Stimulated activated CD4-positive, alpha-beta T cell treated with anti-CD3 and anti-CD28 coated beads, TNF-alpha, amount 100 ng/mL, for 4 hours (primary cell): ENCODE measurements around the gene AMHR2.
"Not testable (repeated sequence)": the region's sequence is repeated elsewhere in the genome, so short reads cannot be mapped to it uniquely, and the experiment has no call there.

Source experiments
- DNase-seq, 3 experiments: peaks; one replicate each; pipeline ENCODE4 v3.0.0-alpha.2; 2020; ENCODE audit warnings: low read depth in 3 of 3

The AMHR2 gene

DNA sequence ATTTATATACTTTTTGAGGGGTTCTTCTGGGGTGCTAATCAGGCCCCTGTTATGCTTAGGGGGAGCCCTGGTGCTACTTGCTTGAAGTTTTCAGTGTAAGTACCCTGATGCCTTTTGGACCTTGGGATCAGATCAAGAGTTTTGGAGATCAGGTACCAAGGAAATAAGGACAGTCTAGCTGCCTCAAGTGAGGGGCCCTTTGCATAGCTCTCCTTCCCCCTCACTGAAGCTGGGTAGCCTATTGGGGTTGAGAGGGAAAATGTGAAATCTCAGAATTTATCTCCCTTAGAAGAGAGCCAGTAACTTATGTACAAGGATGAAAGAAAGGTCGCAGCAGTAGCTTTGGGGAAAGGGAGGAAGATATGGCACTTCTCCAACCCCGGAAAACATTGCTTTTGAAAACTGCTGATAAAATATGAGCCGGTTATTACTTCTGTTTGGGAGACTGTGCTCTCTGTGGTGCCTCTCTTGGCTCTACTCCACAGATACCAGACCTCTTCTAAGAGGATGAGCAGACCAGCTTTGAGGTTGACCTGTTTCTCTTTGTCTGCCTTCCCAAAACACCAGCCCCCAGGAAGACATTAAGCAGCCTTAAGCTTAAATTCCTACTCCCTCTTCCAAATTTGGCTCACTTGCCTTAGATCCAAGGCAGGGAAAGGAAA lies 8.8 kb upstream of the AMHR2 start:
- no peak for DNase-seq

DNA sequence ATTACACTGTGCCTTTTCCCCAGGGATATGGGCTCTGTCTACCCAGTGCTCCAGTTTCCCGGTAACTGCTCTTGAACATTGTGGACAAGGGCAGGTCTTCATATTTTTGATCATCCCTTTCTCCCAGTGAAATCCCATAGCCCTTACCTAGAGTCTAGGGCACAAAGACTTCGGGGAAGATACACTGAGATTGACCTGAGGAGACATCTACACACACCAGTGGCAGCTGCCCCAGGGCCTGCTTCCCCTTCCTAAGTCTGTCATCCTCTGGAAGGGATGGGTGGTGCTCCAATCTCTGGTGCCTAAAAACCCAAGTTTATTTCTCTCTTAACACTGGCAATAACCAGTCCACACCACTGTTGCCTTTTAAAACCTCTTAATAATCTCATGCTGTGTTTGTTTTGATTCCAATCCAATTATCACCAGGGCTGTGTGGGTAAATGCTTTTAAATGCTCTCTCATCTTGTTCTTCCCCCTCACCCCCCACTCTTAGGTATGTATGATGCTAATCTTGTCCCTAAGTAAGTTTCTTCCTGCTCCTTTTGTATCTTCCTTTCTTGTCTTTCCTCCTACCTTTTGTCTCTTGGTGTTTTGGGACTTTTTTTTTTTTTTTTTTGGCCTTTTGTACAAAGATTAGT lies 7.8 kb upstream of the AMHR2 start:
- not testable (repeated sequence) for DNase-seq

DNA sequence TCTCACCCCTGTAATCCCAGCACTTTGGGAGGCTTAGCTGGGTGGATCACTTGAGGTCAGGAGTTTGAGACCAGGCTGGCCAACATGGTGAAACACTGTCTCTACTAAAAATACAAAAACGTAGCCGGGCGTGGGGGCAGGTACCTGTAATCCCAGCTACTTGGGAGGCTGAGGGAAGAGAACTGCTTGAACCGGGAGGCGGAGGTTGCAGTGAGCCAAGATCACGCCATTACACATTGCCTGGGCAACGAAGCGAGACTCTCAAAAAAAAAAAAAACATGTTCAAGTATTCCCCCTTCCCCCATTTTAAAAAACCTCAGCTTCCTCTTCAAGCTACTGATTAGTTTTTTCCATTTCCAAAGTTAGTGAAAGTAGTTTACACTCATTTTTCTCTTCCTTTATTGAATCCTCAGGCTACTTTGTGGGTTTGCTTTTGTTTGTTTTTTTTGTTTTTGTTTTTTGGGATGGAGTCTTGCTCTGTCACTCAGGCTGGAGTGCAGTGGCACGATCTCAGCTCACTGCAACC lies 6.3 kb upstream of the AMHR2 start:
- DNase-seq, result not testable (repeated sequence)

DNA sequence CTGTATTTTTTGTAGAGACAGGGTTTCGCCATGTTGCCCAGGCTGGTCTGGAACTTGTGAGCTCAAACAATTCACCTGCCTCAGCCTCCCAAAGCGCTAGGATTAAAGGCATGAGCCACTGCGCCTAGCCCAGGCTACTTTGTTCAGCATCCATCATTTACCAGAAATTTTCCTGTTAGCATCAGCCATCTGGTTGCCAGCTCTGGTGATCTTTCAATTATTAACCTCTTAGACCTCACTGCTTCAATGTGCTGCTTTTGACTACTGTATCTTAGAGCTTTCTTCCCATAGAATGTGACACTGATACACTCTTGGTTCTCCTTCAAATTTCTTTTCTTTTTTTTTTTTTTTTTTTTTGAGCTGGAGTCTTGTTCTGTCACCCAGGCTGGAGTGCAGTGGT lies 5.4 kb upstream of the AMHR2 start:
- no peak for DNase-seq

DNA sequence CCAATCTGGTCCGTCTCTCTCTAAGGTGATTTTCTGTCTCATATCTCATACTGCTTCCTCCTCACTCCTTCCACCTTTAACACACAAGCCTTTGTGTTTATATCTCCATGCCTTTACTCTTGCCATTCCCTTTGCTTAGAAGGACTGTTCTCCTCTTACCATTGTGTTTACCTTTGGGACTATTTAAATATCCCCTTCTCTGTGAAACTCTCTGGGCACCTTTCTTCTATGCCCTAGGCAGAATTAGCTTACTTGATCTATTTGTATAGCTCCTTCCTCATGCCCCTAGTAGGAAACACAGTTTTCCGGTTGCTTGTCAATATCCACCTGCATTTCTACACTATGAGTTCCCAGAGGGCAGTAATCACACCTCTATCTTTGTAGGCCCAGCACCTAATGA lies 3.9 kb upstream of the AMHR2 start:
- no peak for DNase-seq

DNA sequence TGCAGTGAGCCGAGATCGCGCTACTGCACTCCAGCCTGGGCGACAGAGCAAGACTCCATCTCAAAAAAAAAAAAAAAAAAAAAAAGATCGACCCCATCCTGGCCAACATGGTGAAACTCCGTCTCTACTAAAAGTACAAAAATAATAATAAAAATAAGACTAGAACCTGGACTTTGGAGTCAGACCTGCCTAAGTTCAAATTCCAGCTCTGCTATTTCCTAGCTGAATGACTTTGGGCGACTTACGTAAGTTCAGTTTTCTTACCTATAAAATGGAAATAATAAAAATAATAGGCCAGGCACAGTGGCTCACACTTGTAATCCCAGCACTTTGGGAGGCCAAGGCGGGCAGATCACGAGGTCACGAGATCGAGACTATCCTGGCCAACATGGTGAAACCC lies 1.4 kb upstream of the AMHR2 start:
- DNase-seq, result not testable (repeated sequence)

DNA sequence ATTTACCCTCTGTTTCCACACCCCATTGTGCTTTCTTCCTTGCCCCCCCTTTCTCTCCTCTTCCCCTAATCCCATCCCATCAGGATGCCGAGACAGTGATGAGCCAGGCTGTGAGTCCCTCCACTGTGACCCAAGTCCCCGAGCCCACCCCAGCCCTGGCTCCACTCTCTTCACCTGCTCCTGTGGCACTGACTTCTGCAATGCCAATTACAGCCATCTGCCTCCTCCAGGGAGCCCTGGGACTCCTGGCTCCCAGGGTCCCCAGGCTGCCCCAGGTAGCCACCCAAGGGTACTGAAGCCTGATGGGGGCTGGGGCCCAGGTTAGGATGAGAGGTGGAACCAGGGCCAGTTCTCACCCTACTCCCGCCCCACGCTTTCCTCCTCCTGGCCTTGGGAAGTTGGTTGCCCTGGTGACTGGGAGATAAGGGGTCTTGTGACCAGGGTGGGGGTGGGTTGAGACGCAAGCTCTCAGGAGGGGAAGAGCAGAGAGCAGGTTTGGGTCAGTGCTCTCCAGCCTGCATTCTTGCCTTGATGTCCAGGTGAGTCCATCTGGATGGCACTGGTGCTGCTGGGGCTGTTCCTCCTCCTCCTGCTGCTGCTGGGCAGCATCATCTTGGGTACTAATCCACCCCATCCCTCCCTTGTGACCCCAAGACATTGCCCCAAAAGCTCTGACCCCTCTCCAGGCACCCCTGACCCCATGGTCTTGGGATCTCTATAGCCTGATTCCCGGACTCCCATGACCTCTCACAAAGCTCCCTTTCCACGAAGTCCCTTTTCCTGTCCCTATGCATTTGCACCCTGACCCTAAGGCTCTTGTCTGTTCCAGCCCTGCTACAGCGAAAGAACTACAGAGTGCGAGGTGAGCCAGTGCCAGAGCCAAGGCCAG lies 1.2 kb downstream of the AMHR2 start:
- DNase-seq, result no peak

DNA sequence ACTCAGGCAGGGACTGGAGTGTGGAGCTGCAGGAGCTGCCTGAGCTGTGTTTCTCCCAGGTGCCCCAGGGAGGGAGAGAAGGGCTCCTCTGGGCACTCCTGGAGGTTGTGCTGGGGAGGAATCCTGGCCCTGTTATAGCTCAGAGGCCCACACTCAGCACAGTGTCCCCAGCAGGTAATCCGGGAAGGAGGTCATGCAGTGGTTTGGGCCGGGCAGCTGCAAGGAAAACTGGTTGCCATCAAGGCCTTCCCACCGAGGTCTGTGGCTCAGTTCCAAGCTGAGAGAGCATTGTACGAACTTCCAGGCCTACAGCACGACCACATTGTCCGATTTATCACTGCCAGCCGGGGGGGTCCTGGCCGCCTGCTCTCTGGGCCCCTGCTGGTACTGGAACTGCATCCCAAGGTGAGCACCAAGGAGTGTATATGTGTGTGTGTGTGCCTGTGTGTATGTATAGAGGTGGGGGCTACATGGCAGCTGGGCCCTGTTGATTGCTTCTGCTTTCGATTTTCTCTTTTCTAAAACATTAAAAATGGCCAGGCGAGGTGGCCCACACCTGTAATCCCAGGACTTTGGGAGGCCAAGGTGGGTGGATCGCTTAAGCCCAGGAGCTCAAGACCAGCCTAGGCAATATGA lies 2.0 kb downstream of the AMHR2 start:
- no peak for DNase-seq

DNA sequence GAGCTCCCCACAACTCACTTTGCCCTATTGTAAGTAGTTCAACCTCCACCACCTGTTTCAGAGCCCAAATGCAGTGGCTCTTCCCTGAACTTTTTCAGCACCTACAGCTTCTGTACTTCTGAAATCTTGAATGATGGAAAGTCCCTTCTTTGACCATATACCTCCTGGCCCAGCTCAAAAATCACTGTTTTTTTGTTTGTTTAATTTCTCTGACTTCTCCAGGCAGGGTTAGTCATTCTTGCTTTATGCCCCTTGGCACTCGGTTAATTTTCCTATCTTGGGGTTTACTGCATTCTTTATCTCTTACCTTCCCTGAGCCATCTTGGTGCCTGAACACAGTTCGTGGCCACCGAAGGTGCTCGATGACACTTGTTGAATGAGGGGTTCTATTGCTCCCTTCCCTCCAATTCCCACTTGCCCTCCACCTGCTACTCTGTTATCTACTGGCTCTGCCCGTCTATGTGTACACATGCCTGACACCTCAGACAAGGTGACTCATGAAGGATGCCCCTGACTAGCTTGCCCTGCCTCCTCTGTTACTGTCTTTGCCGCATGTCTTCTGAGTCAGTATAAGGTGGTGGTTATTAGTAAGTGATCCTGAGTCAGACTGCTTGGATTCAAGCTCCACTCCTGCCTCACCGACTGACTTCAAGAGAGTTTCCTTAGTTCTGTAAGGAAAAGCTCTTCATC lies 4.4 kb downstream of the AMHR2 start:
- no peak for DNase-seq

DNA sequence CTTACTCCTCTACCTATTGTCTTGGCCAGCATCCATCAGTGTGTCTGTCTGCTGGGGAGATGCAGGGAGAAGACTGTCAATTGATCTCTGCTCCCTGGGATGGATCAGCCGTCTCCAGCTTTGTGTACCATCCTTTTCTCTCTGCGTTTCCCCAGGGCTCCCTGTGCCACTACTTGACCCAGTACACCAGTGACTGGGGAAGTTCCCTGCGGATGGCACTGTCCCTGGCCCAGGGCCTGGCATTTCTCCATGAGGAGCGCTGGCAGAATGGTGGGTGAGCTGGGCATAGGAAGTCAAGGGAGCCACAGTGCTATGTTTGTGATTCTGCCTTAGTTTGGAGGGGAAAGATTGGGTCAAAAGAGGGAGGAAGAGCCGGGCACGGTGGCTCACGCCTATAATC lies 5.1 kb downstream of the AMHR2 start:
- DNase-seq, result no peak

DNA sequence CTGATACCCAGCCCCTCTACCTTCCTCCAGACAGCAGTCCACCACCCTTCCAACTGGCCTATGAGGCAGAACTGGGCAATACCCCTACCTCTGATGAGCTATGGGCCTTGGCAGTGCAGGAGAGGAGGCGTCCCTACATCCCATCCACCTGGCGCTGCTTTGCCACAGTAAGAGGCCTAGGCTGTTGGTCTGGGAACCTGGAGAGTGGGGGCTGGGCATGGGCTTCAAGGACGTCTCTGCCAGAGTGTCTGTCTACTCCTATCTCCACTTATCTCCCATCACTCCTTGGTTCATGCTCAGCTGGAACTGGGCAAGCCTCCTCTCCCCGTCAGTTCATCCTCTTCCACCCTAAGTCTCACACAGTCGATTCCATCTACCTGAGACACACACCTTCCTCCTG lies 6.5 kb downstream of the AMHR2 start:
- DNase-seq, result no peak

DNA sequence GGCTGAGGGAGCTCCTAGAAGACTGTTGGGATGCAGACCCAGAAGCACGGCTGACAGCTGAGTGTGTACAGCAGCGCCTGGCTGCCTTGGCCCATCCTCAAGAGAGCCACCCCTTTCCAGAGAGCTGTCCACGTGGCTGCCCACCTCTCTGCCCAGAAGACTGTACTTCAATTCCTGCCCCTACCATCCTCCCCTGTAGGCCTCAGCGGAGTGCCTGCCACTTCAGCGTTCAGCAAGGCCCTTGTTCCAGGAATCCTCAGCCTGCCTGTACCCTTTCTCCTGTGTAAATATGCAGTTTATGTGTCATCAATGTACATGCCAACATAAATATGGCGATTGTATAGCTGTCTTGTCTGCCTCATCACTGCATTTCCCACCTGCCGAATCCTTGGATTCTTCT lies 7.5 kb downstream of the AMHR2 start:
- DNase-seq, result no peak

DNA sequence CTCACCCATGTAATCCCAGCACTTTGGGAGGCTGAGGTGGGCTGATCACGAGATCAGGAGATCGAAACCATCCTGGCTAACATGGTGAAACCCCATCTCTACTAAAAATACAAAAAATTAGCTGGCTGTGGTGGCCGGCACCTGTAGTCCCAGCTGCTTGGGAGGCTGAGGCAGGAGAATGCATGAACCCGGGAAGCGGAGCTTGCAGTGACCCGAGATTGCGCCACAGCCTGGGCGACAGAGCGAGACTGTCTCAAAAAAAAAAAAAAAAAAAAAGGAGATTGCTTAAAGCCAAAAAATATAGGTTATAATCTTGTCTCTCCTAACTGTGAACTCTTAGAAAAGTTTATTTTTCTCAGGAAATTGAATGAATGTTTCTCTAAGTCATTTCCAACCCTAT lies 11.7 kb downstream of the AMHR2 start:
- DNase-seq, result not testable (repeated sequence)

DNA sequence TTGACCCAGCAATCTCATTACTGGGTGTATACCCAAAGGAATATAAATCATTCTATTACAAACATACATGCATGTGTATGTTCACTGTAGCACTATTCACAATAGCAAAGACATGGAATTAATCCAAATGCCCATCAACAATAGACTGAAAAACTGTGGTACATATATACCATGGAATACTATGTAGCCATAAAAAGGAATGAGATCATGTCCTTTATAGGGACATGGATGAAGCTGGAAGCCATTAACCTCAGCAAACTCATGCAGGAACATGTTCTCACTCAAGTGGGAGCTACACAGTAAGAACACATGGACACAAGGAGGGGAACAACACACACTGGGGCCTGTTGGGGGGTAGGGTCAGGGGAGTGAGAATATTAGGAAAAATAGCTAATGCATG lies 15.9 kb downstream of the AMHR2 start:
- not testable (repeated sequence) for DNase-seq

DNA sequence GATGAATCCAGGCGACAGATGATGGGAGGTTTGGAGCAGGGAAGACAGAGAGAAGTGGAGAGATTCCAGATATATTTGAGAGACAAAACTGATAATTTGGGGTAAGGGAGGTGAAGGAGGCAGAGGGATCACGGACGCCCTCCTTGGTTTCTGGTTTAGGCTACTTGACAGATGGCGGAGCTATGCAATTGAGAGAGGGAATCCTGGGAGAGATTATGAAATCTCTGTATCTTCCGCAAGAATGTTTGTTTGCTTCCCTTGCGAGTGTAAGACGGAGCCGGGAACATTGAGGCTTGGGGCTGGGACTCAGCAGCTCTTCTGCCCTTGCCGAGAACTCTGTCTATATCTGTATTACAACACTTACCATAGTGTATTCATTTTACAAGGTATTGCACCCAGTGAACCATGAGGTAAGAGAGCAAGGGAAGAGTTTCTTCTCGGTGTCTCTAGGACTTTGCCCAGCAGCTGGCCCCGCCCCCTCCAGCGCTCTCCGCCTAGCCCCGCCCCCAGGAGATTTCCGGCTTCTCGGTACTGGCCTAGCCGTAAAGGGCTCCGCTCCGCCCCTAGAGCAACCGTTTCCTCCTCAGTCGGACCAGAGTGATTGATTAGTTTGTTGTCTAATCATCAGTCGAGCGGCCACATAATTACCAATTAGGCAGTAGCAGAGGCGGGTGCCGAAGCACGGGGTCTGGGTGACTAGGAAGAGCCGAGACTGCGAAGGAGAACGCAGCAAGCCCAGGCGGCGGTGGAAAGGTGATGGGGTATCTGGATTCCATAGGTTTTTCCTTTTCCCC lies 17.6 kb downstream of the AMHR2 start, which contains the start of gene PRR13:
PRR13 (plus strand) TSS at position 695 of the 794 bp plus-strand sequence. CDS start 981 bp downstream, outside the sequence.
- DNase-seq, result peak; percentile 96 to 98 (median 97)

DNA sequence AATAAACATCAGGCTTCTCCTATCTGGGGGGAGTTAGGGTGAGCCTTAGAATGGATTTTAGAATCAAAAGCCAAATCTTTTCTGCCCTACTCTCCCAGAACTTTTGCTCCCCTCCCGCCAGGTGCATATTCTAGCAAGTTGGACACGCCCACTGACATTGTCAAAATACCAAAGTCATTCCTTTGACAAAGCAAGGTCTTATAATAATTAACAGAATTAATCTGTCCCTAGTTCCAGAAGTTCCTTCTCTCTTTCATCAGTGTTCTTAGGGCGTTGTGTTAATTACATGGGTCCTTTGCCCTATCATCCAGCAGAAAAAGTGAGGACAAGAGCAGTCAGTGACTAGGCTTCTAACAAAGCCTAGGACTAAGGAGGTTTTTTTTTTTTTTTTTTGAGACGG lies 20.3 kb downstream of the AMHR2 start:
- DNase-seq, result no peak

DNA sequence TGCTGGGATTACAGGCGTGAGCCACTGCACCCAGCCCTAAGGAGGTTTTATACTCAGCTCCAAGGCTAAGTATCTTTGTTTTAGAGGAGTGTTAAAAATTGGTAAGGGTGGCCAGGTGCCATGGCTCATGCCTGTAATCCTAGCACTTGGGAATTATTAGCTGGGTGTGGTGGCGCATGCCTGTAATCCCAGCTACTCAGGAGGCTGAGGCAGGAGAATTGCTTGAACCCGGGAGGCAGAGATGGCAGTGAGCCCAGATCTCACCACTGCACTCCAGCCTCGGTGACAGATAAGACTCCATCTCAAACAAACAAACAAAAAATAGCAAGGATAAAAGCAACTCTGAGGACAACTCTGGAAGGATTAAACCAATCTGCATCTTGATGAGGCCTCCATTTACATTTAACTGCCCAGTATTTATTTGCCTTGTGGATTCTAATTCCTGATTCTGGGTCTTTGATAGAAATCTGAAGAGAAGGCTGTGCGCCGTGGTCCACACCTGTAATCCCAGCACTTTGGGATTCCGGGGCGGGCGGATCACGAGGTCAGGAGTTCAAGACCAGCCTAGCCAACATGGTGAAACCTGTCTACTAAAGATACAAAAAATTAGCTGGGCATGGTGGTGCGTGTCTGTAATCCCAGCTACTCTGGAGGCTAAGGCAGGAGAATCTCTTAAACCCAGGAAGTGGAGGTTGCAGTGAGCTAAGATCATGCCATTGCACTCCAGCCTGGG lies 21.1 kb downstream of the AMHR2 start:
- DNase-seq, result not testable (repeated sequence)

DNA sequence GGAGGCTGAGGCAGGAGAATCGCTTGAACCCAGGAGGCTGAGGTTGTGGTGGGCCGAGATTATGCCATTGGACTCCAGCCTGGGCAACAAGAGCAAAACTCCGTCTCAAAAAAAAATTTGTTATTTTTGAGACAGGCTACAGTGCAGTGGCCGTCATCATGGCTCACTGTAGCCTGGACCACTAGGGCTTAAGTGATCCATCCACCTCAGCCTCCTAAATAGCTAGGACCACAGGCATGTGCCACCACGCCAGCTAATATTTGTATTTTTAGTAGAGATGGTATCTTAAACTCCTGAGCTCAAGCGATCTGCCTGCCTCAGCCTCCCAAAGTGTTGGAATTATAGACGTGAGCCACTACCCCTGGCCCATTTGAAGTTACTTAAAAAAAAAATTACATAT lies 27.3 kb downstream of the AMHR2 start:
- no peak for DNase-seq

DNA sequence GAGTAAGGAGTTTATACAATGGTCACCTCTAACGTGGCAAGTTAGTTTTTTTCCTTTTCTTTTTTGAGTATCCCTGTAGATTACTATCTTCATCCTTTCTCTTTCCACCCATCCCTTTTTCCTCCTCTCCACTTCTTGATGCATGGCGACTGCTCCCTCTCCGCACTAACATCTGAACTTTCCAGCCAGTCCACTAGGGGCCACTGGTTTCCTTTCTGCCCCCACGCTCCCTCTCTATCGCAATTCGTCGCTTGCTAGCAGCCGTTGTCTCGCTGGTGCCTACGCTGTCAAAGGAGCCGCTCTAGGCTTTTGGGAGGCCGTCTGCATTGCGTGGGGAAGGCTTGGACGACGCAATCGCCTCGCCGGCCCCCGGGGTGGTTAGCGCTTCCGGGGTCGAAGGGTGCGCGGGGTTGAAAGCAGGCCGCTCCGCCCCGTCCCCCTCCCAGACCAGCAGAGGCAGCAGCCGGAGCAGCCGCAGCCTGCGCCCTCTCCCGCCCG lies 28.1 kb downstream of the AMHR2 start, which contains the start of gene PCBP2:
PCBP2 (plus strand) TSS at position 442 of the 498 bp plus-strand sequence. CDS start 2,699 bp downstream, outside the sequence.
- peak; percentile 89 to 97 (median 94) for DNase-seq
